Muscle of leg (tissue), 9 donors: Measurements from ENCODE around the gene TTC14. TPM values are rescaled to one million over a fixed set of nuclear protein-coding genes. Genes with fewer than 3 reads are reported as not detected.

ENCODE experiments used
- polyA plus RNA-seq, 8 donors: library from polyadenylated mRNA; unstranded; fragments of 120-200 nt; gene quantifications; one replicate each; pipeline versions ENCODE4 v1.2.1 to v1.2.3, GENCODE V29; 2013; ENCODE audit warnings: inconsistent platforms in 1 of 8, low replicate concordance in 1 of 8; ENCODE audit not compliant: insufficient read length in 8 of 8, insufficient read depth in 1 of 8
- total RNA-seq: library from RNA; stranded (reverse); fragments of 120-200 nt; gene quantifications from one replicate; pipeline ENCODE4 v1.2.4, GENCODE V29; 2013

TTC14 gene
- total and polyA plus RNA-seq, 9 donors, result 27.8 to 42.6 (median 37.1) TPM

Other genes with a start within 250 kb of the TTC14 start
- not detected for gene CCDC39, start 77.3 kb downstream of the TTC14 start, total RNA-seq
- gene CCDC39, start 77.3 kb downstream of the TTC14 start, polyA plus RNA-seq, result 1 to 10 TPM in 7 of 8 donors, under 1 TPM in 1; 0.59 to 4.6 (median 1.9) TPM